HEK293 (cell line): ENCODE data around the gene SLC30A3.

ENCODE experiments used
- CTCF ChIA-PET: fragments of 350-600 bp; formaldehyde crosslinking; extraction: SDS; loops from one replicate; lab custom pipeline; 2021; ENCODE audit warnings: antibody characterized with exemption; lab: Yijun Ruan, JAX
- POLR2A ChIA-PET: fragments of 300-600 bp; formaldehyde crosslinking; extraction: SDS; loops from one replicate; lab custom pipeline; 2020; ENCODE audit warnings: antibody characterized with exemption, inconsistent platforms; lab: Yijun Ruan, JAX
- H3K27ac ChIP-seq: fragments of 200-500 bp; sonication (Bioruptor generic); 2 replicates; pipeline ENCODE4 v1.5.1; 2014; ENCODE audit warnings: low read depth, low read length, control low read depth, inconsistent platforms; ENCODE audit errors: extremely low read depth
- H3K36me3 ChIP-seq, 2 experiments: fragments of 200-500 bp in 1 of 2; sonication (Bioruptor generic) in 1 of 2; 1 replicate in 1 of 2; 2 replicates in 1 of 2; pipeline ENCODE4 v1.5.1; 2014 to 2017; ENCODE audit warnings: inconsistent platforms in 2 of 2, low read length in 2 of 2; ENCODE audit not compliant: control insufficient read depth in 2 of 2, insufficient read depth in 1 of 2
- H3K4me1 ChIP-seq: fragments of 200-500 bp; sonication (Bioruptor generic); 2 replicates; pipeline ENCODE4 v1.5.1; 2014; ENCODE audit warnings: mild to moderate bottlenecking, low read length, inconsistent platforms; ENCODE audit not compliant: control insufficient read depth, insufficient read depth
- H3K4me3 ChIP-seq: 2 replicates; pipeline ENCODE4 v1.5.1; 2011; ENCODE audit warnings: low read depth, mild to moderate bottlenecking, control low read depth, low read length, moderate library complexity
- H3K9me3 ChIP-seq: fragments of 200-500 bp; sonication (Bioruptor generic); 2 replicates; pipeline ENCODE4 v1.5.1; 2014; ENCODE audit warnings: low read depth, low read length, inconsistent platforms; ENCODE audit not compliant: control insufficient read depth, insufficient read depth
- IKZF3 ChIP-seq: fragments of 450-650 bp; IDR thresholded peaks from 2 replicates; pipeline ENCODE4 v1.5.0; 2018; ENCODE audit warnings: missing biosample characterization, mild to moderate bottlenecking, missing genetic modification characterization, moderate library complexity
- RBAK ChIP-seq: fragments of 450-650 bp; formaldehyde crosslinking; IDR thresholded peaks from 2 replicates; pipeline ENCODE4 v1.5.1; 2016; ENCODE audit warnings: missing biosample characterization, missing genetic modification characterization
- ZBTB8A ChIP-seq: fragments of 450-650 bp; formaldehyde crosslinking; IDR thresholded peaks from 2 replicates; pipeline ENCODE4 v1.5.1; 2016; ENCODE audit warnings: missing biosample characterization, missing genetic modification characterization
- ZFHX2 ChIP-seq: fragments of 450-650 bp; formaldehyde crosslinking; conservative IDR thresholded peaks from 2 replicates; pipeline ENCODE4 v1.5.1; 2016; ENCODE audit warnings: missing biosample characterization, missing genetic modification characterization
- ZNF19 ChIP-seq: fragments of 450-650 bp; formaldehyde crosslinking; IDR thresholded peaks from 2 replicates; pipeline ENCODE4; 2016; ENCODE audit warnings: missing biosample characterization, missing genetic modification characterization, low read depth
- ZNF341 ChIP-seq: fragments of 450-650 bp; formaldehyde crosslinking; IDR thresholded peaks from 2 replicates; pipeline ENCODE4; 2016; ENCODE audit warnings: low read depth, missing biosample characterization, missing genetic modification characterization
- ZNF350 ChIP-seq: fragments of 450-650 bp; formaldehyde crosslinking; IDR thresholded peaks from 2 replicates; pipeline ENCODE4 v1.5.0; 2017; ENCODE audit warnings: missing biosample characterization, mild to moderate bottlenecking, missing genetic modification characterization
- ZNF394 ChIP-seq: fragments of 450-650 bp; formaldehyde crosslinking; IDR thresholded peaks from 2 replicates; pipeline ENCODE4 v1.5.1; 2016; ENCODE audit warnings: missing biosample characterization, missing genetic modification characterization, mild to moderate bottlenecking, moderate library complexity, borderline replicate concordance
- ZNF558 ChIP-seq: fragments of 450-650 bp; formaldehyde crosslinking; IDR thresholded peaks from 2 replicates; pipeline ENCODE4 v1.5.1; 2016; ENCODE audit warnings: missing biosample characterization, missing genetic modification characterization
- ZNF600 ChIP-seq: fragments of 450-650 bp; formaldehyde crosslinking; IDR thresholded peaks from 2 replicates; pipeline ENCODE4 v1.5.1; 2016; ENCODE audit warnings: missing biosample characterization, missing genetic modification characterization
- ZNF621 ChIP-seq: fragments of 450-650 bp; formaldehyde crosslinking; IDR thresholded peaks from 2 replicates; pipeline ENCODE4 v1.5.1; 2017; ENCODE audit warnings: missing biosample characterization, missing genetic modification characterization
- ZNF624 ChIP-seq: fragments of 450-650 bp; formaldehyde crosslinking; IDR thresholded peaks from 2 replicates; pipeline ENCODE4 v1.5.1; 2017; ENCODE audit warnings: missing biosample characterization, missing genetic modification characterization
- ZNF629 ChIP-seq: fragments of 450-650 bp; formaldehyde crosslinking; IDR thresholded peaks from 2 replicates; pipeline ENCODE4 v1.5.1; 2017; ENCODE audit warnings: missing biosample characterization, missing genetic modification characterization
- ZNF701 ChIP-seq: fragments of 450-650 bp; formaldehyde crosslinking; IDR thresholded peaks from 2 replicates; pipeline ENCODE4 v1.5.1; 2016; ENCODE audit warnings: missing biosample characterization, missing genetic modification characterization
- ZNF76 ChIP-seq: fragments of 450-650 bp; formaldehyde crosslinking; IDR thresholded peaks from 2 replicates; pipeline ENCODE4; 2016; ENCODE audit warnings: low read depth, missing biosample characterization, missing genetic modification characterization, borderline replicate concordance
- ZSCAN4 ChIP-seq: fragments of 450-650 bp; formaldehyde crosslinking; IDR thresholded peaks from 2 replicates; pipeline ENCODE4 v1.5.1; 2017; ENCODE audit warnings: missing biosample characterization, missing genetic modification characterization
- TF ChIP-seq, protein P1 (sequence below): fragments of 450-650 bp; formaldehyde crosslinking; IDR thresholded peaks from 2 replicates; pipeline ENCODE4 v1.5.1; 2016; ENCODE audit warnings: missing biosample characterization, missing genetic modification characterization
- TF ChIP-seq, protein P2 (sequence below): fragments of 450-650 bp; formaldehyde crosslinking; IDR thresholded peaks from 2 replicates; pipeline ENCODE4 v1.5.1; 2017; ENCODE audit warnings: missing biosample characterization, missing genetic modification characterization

Gene SLC30A3

GRCh38 chr2:27306136-27306535 is 43.3 kb upstream of the SLC30A3 start (continued):
- TF ChIP-seq ZNF600 (no peak), ZFHX2 (tag by site-specific recombination) (no peak), ZNF624 (tag by site-specific recombination) (no peak), ZBTB8A (tag by site-specific recombination) (no peak)
- TF ChIP-seq, all 188 proteins: peak for 0

DNA sequence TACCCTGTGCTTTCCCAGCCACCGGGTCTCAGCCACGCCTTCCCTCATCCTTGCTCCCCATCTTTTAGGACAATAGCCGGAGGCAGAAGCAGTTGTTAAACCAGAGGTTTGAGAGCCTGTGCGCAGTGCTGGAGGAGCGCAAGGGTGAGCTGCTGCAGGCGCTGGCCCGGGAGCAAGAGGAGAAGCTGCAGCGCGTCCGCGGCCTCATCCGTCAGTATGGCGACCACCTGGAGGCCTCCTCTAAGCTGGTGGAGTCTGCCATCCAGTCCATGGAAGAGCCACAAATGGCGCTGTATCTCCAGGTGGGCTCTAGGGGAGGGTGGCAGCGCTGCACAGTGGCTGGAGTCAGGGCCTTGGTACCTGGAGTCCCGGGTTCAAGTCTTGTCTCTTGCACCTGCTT is 42.7 kb upstream of the SLC30A3 start:
- H3K4me1 ChIP-seq = no peaks in the 10 kb centered on the region
- POLR2A ChIA-PET = no interaction called here
- H3K9me3 ChIP-seq = no peaks in the 10 kb centered on the region
- TF ChIP-seq ZNF19 (tag by site-specific recombination) (no peak), ZNF76 (tag by site-specific recombination) (no peak), ZNF701 (tag by site-specific recombination) (no peak), ZNF621 (tag by site-specific recombination) (no peak), ZNF629 (tag by site-specific recombination) (no peak), RBAK (tag by site-specific recombination) (no peak), ZSCAN4 (no peak), IKZF3 (no peak)
- TF ChIP-seq, protein P1, sequence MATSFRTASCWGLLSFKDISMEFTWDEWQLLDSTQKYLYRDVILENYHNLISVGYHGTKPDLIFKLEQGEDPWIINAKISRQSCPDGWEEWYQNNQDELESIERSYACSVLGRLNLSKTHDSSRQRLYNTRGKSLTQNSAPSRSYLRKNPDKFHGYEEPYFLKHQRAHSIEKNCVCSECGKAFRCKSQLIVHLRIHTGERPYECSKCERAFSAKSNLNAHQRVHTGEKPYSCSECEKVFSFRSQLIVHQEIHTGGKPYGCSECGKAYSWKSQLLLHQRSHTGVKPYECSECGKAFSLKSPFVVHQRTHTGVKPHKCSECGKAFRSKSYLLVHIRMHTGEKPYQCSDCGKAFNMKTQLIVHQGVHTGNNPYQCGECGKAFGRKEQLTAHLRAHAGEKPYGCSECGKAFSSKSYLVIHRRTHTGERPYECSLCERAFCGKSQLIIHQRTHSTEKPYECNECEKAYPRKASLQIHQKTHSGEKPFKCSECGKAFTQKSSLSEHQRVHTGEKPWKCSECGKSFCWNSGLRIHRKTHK (tag by site-specific recombination) = no peak
- TF ChIP-seq, protein P2, sequence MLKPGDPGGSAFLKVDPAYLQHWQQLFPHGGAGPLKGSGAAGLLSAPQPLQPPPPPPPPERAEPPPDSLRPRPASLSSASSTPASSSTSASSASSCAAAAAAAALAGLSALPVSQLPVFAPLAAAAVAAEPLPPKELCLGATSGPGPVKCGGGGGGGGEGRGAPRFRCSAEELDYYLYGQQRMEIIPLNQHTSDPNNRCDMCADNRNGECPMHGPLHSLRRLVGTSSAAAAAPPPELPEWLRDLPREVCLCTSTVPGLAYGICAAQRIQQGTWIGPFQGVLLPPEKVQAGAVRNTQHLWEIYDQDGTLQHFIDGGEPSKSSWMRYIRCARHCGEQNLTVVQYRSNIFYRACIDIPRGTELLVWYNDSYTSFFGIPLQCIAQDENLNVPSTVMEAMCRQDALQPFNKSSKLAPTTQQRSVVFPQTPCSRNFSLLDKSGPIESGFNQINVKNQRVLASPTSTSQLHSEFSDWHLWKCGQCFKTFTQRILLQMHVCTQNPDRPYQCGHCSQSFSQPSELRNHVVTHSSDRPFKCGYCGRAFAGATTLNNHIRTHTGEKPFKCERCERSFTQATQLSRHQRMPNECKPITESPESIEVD (tag by site-specific recombination) = no peak
- TF ChIP-seq, all 188 proteins: peak for 0
- CTCF ChIA-PET = interaction anchor here (0.9 to 17.4 kb wide), 5 partner anchors 13 to 209 kb away, joined by 4 to 211 read pairs (median 50); partner anchors contain the start of genes MPV17 and TRIM54
- Histone ChIP-seq H3K4me3 (no peak overlapping the region), H3K27ac (no peak overlapping the region), H3K36me3 (peaks cover 0 to 15% of the 10 kb centered on the region in 2 experiments; a peak in 1 of 3 replicates)

GRCh38 chr2:27304488-27305240 is 41.8 kb upstream of the SLC30A3 start:
- ChIA-PET CTCF (interaction anchor here (1.5 to 17.4 kb wide), 8 partner anchors 7 to 208 kb away, joined by 4 to 211 read pairs (median 30); partner anchors contain the start of genes MPV17 and TRIM54), POLR2A (no interaction called here)
- TF ChIP-seq ZNF350 (tag by site-specific recombination) = no peak
- TF ChIP-seq ZNF341 (tag by site-specific recombination) = peak; percentile 26; the same call in 1 of the 2 replicates
- no peak for TF ChIP-seq ZNF394
- TF ChIP-seq ZNF558 (tag by site-specific recombination) = peak; percentile 98
- no peaks in the 10 kb centered on the region for H3K4me1 ChIP-seq
- no peaks in the 10 kb centered on the region for H3K9me3 ChIP-seq
- H3K4me3 ChIP-seq = no peak overlapping the region
- peaks cover 0 to 12% of the 10 kb centered on the region in 2 experiments; a peak in 1 of 3 replicates for H3K36me3 ChIP-seq
- no peak overlapping the region for H3K27ac ChIP-seq
